ENCODE data around the gene TSPAN14.

DNA sequence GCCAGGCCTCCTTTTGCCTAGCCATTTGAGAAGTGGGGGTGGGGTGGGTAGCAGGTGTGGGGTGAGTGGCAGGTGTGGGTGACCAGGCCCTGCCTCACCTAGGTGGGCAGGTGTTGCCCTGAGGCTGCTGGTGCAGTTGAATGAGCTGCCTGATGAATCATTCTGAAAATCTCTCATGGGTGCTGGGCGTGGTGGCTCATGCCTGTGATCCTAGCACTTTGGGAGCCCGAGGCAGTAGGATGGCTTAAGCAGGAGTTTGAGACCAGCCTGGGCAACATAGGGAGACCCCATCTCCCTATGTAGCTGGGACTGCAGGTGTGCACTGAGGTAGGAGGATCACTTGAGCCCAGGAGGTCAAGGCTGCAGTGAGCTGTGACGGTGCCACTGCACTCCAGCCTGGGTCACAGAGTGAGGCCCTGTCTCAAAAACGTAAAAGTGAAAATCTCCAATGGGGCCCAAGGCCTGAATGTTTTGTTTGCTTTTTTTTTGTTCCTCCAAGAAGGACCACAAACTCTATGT is 17.7 kb downstream of the TSPAN14 start:
- TF ChIP-seq CTCF (conservative IDR thresholded peaks at IDR 0.05; ENCODE audit: low read length) (no peak), EZH2phosphoT487 (IDR thresholded peaks at IDR 0.05; ENCODE audit: borderline replicate concordance) (no peak)
